Glomerular visceral epithelial cell (primary cell): ENCODE measurements around the gene LSG1.
A peak's percentile ranks its signal among the peaks of the same experiment; 100 is the strongest.

ENCODE experiments used
- DNase-seq: peaks from one replicate; pipeline ENCODE4 v3.0.0-alpha.2; 2016; ENCODE audit errors: extremely low spot score

LSG1 gene

DNA sequence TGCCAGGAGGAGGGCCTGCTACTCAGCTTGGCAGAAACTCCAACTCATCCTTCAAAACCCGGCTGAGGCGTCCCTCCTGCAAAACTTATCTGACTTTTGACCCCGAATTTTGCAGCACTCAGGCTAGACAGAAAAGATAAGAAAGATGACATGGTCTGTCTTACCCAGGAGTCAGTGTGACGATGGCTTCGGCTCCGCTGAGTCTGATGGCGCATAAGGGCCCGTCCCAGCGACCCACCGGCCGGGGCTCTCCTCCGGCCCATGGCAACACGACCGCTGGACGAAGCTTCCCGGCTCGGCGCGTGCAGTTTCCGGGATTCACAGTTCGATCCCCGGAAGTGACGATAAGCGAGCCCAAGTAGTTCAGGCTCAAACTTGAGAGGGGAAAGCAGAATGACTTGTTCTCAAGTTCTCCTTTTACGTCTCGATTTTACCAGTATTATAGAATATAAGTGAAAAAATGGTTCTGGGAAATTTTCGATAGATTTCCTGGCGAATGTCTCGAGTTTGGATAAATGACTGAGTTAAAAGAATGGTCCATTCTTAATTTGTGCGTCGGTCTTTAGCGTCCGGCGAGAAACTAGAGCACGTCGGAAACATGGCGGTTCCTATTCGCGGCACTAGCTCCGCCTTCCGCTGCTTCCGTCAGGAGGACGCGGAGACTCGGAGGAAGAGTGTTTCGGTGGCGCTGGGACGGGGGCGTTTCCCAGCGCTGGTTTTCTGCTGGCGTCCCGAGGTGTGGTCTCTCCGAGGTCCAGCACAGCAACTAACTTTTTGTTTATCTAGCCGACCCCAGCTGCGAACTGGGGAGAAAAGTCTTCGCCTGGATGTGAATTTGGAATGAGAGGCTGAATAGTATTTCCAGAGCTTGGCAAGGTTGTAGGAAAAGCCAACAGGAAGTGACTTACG is at the start of gene LSG1:
LSG1 (minus strand) TSS at position 292 of the 909 bp plus-strand sequence; CDS start at position 263, 29 bp downstream.
- peak; percentile 93 for DNase-seq

DNA sequence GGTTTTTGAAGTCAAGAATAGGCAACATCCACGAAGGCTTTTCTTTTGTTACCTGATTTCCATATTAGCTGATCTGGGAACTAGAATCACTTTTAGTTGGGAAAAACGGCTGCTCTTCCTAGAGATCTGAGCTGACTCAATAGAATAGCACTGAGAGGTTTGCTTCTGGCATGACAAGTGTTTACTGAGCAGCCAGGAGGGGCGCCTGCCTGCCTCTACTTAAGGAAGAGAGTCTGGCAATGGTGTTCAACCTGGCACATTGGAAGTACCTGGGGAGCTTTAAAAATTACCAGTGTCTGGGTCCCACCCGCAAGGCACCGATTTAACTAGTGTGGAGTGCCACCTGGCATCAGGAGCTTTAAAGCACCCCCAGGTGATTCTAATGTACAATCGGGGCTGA is 48.1 kb upstream of the LSG1 start:
- DNase-seq, result no peak

DNA sequence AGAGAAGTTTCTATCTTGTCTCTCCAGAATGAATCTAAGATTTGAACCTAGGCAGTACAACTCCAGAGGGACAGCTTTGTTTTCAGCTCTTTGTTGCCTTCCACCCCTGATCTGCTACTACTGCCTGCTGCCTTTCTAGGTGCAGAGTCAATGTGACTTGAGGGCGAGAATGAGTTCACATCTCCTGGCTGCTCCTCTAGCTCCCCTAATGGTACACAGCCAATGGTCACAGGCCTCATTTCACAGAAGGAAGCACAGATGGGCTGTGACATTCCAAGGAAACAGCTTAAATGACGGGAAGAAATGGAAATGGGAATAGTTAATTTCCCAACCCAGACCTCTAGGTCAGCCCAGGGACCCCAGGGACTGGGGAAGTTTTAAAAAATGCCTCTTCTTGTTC is 46.1 kb upstream of the LSG1 start:
- no peak for DNase-seq

DNA sequence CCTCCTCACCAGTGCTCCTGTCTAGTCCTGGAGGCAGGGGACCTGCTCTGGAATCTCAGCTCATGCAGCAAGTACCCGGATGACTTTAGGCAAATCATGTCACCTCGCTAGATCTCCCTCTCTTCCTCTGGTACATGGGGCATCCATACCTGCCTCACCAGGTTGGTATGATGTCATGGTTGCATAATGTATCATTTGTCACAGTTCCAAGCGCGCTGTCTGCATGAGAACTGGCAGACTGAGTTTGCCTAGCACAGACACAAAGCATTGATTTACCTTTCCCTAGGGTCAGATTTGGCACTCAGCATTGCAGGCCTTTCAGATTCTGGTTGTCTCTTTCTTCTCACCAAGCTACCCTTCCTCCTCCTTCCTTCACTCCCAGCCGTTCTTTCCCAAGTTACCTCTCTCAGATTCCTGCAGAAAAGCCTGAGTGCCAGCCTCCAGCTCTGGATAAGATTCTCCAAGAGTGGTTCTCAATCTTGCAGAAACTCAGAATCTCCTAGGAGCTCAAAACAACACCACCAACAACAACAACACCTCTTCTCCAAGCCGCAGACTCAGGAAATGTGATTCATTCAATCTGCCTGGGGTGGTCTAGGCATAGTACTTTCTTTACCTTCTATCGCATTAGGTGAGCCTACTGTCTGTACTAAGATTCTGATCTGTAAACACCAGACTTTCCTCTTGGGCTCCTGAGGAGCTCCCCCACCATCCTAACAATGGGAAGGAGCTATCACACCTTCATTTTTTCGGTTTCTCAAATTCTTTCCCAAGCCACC is 43.2 kb upstream of the LSG1 start:
- no peak for DNase-seq

DNA sequence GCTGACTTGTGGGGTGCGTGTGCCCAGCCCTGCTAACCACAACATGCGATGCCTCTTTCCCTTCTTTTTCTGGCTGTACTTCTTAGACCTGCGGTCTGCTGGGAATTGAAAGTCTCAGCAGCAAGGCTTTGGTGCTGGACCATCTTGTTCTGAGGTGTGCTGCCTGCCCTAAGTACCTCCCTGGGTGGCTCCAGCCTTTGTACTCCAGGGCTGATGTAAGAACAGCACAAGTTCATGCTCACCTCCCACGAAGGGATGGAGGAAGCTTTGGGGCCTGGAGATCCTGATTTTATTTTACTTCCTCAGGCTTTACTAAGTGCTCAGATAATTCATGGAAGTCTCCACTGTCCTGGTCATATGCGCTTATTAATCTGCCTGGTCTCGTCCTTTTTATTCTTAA is 42.6 kb upstream of the LSG1 start:
- DNase-seq, result no peak

DNA sequence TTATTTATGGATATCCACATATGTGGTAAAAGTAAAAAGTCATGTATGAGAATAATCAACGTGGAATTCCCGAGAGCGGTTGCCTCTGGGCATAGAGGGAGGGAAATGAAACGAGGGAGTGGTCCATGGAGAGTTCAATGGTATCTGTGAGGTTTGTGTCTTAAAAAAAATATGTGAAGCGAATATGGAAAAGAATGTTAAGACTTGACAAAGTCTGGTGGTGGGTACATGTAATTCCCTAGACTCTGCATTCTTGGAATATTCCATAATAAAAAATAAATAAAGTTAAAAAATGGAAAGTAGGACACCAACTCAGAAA is 42.1 kb upstream of the LSG1 start:
- DNase-seq, result no peak

DNA sequence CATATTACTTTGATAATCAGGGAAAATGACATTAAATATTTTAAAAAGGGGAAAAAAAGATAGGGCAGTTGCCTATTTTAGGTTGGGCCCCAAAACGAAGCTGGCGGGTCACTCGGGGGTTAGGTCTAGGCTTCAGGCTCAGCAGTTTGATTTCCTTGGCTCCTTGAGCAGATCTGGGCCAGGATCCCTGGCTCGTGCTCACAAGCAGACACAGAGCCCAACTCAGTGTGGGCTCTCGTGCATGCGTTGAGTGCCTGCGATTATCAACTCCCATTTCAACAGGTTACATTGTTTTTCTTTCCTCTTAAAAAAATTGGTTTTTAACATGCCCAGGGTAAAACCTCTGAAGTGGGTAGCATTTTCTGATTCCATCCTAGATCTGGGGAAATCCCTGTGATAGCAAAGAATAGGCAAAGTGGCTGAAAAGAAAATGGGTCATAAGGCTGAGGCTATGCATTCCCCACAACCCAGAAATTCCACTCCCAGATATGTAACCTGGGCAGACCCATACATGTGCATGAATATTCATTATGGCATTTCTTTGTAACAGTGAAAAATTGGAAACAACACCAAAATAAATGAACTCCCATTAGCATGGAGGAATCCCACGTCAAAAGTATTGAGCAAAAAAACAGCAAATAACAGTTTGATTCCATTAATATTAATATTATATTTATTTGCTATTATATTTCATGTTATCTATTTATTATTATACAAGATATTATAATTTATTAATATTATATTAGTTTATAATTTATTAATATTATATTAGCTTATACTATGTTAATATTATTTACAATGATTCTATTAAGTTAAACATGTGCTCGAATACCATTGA is 41.5 kb upstream of the LSG1 start:
- no peak for DNase-seq

DNA sequence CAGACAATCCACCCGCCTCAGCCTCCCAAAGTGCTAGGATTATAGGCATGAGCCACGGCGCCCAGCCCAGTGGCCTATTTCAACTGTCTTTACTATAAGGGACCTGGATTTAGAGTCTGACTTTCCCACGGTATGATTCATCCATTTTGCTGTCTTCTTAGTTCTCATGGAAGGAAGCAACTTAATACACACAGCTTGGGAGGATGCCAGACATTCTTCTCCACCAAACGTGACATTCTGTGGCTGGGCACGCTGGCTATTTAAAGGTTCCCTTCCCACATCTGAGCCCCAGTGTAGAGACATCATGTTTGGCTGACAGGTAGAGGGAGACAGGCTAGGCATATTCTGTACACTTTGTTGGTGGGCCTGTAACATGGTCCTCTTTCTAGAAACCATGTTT is 39.9 kb upstream of the LSG1 start:
- DNase-seq, result peak; percentile 95

DNA sequence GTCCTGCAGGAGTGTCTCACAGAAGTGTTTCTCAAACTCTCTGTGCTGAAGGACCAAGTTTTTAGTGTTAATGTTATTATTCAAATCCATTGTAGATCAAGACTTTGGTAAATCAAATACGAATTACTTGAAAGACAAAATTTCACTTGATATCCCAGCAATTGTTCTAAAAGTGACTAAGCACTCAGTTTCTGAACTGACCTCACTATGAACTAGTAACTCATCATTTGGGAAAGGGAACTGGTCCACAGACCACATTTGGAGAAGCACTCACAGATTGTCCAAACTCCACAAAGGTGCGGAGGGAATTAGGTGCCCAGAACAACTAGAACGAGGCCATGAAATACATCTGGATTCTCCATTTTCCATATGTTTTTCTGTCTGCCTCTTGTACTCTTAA is 39.3 kb upstream of the LSG1 start:
- no peak for DNase-seq

DNA sequence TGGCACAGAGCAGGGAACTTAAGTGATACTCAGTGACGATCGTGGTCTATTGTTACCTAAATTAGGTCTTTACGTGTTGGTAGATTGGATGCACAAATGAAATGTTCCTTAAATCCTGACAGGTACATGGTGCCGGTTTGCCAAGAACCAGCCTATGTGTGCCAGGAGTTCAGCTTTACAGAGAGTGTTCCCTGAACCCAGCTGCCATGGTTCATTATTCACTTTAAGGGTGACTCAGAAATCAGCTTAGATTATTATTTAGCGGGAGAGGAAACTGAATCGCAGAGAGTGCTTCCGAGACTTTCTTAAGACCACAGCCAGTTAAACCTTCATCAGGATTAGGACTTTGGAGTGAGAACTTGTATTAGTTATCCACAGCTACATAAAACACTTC is 35.2 kb upstream of the LSG1 start:
- peak; percentile 30 for DNase-seq

DNA sequence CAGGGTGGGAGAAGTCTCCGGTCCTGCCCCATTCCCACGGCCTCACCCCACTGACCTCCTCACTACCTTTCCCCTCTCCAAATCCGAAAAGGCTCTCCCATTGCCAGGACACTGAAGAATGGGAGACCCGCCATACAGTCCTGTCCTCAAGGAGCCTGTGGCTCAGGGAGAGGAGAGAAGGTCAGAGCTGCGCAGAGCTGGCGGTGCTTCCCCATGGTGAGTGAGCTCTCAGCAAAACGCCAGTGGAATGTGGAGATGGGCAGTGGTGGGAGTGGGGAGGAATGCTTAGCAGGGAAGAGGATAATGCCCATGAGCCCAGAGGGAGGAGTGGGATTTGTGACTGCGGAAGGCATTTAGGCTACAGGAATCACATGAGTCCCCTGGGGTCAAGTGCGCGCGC is 33.8 kb upstream of the LSG1 start:
- DNase-seq, result no peak

DNA sequence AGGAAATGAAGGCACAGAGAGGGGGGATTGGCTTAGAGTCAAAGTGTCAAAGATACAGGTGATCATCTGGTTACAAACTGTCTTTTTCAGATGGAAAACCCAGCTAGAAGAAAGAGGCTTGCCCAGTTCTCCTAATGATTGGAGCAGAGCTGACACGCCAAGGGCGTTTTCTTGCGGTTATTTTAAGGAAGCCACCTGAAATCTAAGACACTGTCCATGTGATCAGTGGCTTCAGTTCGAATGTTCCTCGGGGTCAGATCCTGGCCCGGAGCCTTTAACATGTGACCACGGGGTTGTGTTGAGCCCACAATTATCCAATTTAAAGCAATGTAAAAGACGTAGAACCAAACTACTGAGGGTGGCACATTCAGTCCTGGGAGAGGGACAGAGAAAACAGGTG is 33.2 kb upstream of the LSG1 start:
- DNase-seq, result no peak

DNA sequence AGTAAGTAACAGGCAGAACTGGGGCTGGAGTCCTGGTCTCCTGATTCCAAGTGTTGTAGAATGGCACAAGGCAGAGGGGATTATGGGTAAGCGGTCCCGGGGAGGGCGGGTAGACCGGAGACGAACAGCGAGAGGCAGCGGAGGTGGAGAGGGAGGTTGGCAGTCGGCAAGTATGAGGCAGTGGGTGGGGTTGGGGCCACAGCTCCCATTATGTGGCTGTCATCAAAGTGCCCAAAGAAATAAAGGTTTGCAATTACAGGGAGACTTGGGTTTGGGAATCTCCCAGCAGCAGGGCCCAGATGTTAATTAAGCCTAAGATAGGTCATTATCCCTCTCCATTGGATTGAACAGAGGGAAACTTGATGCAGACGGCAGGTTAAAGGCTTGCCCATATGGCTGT is 30.6 kb upstream of the LSG1 start:
- DNase-seq, result no peak

DNA sequence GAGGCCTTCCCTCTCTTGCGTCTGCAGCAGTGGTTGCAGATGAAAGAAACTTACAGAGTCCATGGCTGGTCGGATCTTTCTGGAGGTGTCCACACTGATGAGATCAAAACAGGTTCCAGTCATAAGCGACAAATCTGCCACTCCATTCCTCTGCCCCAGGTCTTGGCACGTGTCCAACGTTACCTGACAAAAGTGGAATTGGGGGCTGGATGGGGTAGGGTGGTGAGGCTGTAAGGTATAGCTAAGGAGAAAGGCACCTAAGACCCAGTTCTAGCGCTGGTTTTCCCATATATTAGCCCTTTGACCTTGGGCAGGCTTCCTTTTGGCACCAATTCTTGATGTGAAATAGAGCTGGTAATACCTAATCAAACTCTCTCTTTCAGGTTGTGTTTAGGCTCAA is 24.7 kb upstream of the LSG1 start:
- DNase-seq, result no peak

DNA sequence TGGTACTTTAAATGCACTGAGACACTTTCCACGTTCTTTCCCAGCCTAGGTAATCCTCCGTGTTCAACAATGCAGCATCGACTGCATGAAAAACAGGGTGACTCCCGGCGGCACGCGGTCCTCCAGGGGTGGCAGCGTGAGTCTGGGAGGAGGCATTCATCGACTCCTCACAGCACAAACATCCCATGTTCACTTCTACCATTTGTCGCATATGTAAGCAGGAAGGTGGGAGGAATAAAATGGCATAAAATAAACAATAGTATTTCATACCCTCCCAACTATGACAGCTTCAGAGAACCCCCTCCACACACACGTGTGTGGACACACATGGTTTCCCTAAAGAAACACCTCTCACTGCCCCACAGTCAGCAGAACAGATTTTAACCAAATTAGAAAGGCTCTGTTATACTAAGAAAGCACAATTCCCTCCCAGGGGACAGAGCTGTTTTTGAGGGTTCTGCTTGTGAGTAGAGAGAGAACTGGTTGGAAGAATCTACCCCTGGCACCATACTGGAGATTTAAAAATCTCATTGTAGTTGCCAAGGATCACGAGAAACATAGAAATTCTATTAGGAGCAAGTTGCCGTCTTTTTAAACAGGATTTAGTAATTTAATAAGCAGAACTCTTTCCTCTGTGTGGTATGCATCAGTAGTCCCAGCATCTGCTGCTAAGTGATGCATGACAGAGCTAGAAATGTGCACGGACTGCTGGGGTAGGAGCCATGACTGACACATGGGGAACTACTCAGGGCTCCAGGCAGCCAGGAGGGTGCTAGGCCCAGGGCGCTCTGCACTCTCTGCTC is 19.7 kb upstream of the LSG1 start:
- DNase-seq, result peak; percentile 70

DNA sequence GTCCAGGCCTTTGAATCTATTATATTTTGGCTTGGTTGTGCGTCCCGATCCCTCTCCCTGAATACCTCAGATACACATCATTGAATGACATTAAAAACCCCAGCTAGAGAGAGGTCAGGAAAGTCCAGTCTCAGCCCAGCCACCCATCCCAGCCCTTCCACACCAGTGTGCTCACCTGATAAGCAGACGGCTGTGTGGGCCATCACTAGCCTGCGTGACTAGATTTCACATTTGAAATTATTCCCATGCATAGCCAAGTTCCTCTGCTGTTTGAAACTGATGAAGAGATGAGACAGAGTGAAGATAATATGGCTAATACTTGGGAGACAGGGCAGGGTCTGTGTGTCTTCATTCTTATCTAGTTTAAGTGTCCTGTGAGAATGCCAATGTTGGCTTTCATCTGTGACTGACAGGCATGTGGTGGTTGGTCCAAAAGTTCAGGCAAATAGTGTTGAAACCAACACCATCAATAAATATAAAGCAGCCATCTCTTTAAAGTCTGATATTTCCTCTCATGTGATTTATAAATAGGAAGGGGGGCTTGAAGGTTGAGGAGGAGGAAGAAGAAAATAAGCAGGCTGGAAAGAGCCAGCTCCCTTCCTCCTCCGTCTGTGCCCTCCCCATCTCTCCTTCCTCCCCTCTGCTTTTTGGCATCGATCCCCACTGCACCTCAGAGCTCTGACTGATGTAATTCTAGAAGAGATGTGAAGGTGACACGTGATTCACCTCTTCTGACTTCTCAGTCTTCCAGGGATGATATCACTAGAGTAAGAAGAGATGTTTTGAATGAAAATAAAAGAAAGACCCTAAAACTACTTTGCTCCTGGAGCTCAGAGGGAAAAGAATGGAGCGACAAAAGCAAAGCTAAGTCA is 18.7 kb upstream of the LSG1 start:
- peak; percentile 55 for DNase-seq

DNA sequence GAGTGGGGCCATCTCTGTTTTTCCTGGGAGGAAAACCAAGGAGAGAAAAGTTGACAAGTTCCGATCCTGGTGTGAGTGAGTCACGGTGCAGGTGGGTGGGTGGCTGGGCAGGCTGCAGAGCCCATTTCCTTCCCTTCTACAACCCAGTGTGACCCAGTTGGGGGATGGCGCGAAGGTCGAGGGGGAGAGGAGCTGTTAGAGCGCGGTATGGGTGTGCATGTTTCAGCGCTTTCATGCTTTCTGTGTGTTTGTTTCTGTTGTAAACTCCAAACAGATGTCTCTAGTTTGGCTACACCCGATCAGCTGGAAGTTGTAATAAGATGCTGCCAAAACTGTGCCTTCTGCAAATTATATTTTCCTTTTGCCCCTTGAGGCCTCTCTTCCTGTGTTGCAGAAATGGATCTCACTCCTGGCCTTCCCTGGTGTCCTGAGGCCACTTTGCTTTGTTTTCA is 17.5 kb upstream of the LSG1 start:
- no peak for DNase-seq

DNA sequence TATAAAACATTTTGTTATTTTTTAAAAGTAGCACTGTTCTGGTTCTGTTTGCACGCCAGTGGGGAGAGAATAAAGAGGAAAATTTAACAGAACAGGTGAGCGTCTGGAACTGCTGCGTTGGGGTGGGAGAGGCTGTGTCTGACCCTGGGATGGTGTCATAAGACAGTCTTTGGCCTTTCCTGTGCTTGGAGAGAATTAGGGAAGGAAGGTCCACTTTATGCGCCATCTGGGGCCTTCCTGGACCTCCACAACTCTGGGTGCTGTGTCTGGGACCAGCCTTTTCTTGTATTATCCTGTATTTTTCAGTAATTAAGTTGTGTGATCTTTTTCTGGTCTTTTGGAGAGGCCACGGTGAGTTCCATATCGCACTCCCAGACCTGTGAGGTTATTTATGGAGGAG is 17.0 kb upstream of the LSG1 start:
- no peak for DNase-seq

DNA sequence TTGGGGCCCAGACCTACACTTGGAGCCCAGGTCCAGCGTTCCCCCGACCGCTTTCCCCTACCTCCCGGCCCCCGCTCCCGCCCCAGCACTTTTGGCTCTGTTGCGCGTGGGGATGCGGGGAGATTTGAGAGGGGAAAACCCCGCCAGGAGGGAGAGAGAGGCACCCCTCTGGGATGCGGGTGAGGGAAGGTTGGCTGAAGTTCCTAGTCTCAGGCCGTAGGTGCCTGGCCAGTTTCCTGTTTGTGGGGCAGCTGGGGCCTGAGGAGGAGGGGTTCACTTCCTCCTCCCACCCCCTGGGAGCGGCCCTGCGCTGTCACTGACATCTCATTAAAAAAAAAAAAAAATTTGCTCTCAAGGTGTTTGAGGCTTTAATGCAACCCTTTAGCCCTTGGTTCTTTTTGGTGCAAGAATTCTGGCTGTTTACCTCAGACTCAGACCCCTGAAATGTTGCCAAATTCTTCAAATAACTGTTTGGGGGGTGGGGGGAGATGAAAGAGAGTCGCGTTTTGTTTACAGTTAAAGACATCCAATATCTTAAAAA is 16.3 kb upstream of the LSG1 start:
- DNase-seq, result no peak

DNA sequence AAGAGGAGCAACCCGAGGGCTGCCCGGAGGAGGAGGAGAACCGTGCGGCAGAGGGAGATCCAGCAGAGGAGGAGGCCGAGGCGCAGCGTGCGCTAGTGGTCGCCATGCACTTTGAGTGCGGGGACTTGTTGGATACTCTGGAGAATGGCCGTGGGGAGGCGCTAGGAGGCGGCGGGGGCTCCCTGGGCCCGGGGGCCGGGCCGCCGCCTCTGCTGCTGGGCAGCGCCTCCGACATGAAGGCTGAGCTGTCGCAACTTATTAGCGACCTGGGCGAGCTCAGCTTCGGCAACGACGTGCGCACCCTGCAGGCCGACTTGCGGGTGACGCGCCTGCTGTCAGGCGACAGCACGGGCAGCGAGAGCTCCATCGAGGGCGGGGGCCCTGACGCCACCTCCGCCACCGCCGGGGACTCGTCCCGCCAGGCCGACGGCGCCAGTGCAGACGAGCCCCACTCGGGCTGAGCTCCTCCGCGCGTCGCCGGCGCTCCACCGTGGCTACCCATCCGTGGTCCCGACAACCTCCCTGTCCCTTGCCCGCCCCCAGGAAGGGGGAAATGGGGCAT is 15.7 kb upstream of the LSG1 start:
- no peak for DNase-seq
